ENCODE measurements around the gene EDN3.
A peak's percentile ranks its signal among the peaks of the same experiment; 100 is the strongest.

The EDN3 gene

GRCh38 chr20:59253779-59254319 lies 46.6 kb upstream of the EDN3 start:
- H3K36me3 ChIP-seq (ENCODE audit: control insufficient read depth in 2 of 2, insufficient read depth in 1 of 2, low read length in 2 of 2): no peaks in the 10 kb centered on the region
- POLR2A ChIA-PET: no interaction called here
- H3K27ac ChIP-seq (ENCODE audit: extremely low read depth, low read depth, low read length): no peak overlapping the region
- H3K4me1 ChIP-seq (ENCODE audit: control insufficient read depth, insufficient read depth, low read length): no peaks in the 10 kb centered on the region
- H3K9me3 ChIP-seq (ENCODE audit: control insufficient read depth, insufficient read depth, low read depth, low read length): no peaks in the 10 kb centered on the region
- H3K4me3 ChIP-seq (ENCODE audit: low read depth, low read length): no peak overlapping the region
- CTCF ChIA-PET: interaction anchor here (0.6 to 1.2 kb wide), 6 partner anchors 9 to 242 kb away, joined by 3 to 4 read pairs (median 3); no protein-coding TSS in a partner anchor
- TF ChIP-seq ZNF280D (tag by site-specific recombination; IDR thresholded peaks at IDR 0.05): no peak
- TF ChIP-seq GLIS2 (tag by site-specific recombination; IDR thresholded peaks at IDR 0.05): 0 out of 2 replicates have a peak, but pooled peaks have one; percentile 17
- TF ChIP-seq ZNF624 (tag by site-specific recombination; IDR thresholded peaks at IDR 0.05): no peak
- peak; percentile 88 for TF ChIP-seq GLIS1 (tag by site-specific recombination; IDR thresholded peaks at IDR 0.05)
- no peak for TF ChIP-seq ZNF530 (tag by site-specific recombination; IDR thresholded peaks at IDR 0.05; ENCODE audit: low read depth)
- no peak for TF ChIP-seq KLF8 (tag by site-specific recombination; IDR thresholded peaks at IDR 0.05)

GRCh38 chr20:59255256-59255655 lies 45.2 kb upstream of the EDN3 start:
- H3K9me3 ChIP-seq (ENCODE audit: control insufficient read depth, insufficient read depth, low read depth, low read length): no peaks in the 10 kb centered on the region
- no peaks in the 10 kb centered on the region for H3K4me1 ChIP-seq (ENCODE audit: control insufficient read depth, insufficient read depth, low read length)
- POLR2A ChIA-PET: no interaction called here
- TF ChIP-seq ZBTB21 (tag by site-specific recombination; IDR thresholded peaks at IDR 0.05) (no peak), ZNF558 (tag by site-specific recombination; IDR thresholded peaks at IDR 0.05) (no peak), GLIS1 (tag by site-specific recombination; IDR thresholded peaks at IDR 0.05) (no peak), HOXA7 (CRISPR knock-in tag; IDR thresholded peaks at IDR 0.05; ENCODE audit: borderline replicate concordance) (no peak), ZNF341 (tag by site-specific recombination; IDR thresholded peaks at IDR 0.05; ENCODE audit: low read depth) (no peak), ZFP69B (tag by site-specific recombination; IDR thresholded peaks at IDR 0.05) (no peak), ZBTB6 (tag by site-specific recombination; IDR thresholded peaks at IDR 0.05) (no peak)
- H3K4me3 ChIP-seq (ENCODE audit: low read depth, low read length): no peak overlapping the region
- CTCF ChIA-PET: no interaction called here
- no peak overlapping the region for H3K27ac ChIP-seq (ENCODE audit: extremely low read depth, low read depth, low read length)
- no peaks in the 10 kb centered on the region for H3K36me3 ChIP-seq (ENCODE audit: control insufficient read depth in 2 of 2, insufficient read depth in 1 of 2, low read length in 2 of 2)

- POLR2A ChIA-PET: interaction anchor here (0.7 kb wide), 1 partner anchor 1777 kb away, joined by 4 read pairs; no protein-coding TSS in a partner anchor
- Histone ChIP-seq H3K4me3 (ENCODE audit: low read depth, low read length) (no peak overlapping the region), H3K9me3 (ENCODE audit: control insufficient read depth, insufficient read depth, low read depth, low read length) (no peaks in the 10 kb centered on the region), H3K27ac (ENCODE audit: extremely low read depth, low read depth, low read length) (no peak overlapping the region), H3K36me3 (ENCODE audit: control insufficient read depth in 2 of 2, insufficient read depth in 1 of 2, low read length in 2 of 2) (no peaks in the 10 kb centered on the region), H3K4me1 (ENCODE audit: control insufficient read depth, insufficient read depth, low read length) (no peaks in the 10 kb centered on the region)
- TF ChIP-seq ZNF660 (tag by site-specific recombination; IDR thresholded peaks at IDR 0.05) (no peak), ZNF658 (tag by site-specific recombination; IDR thresholded peaks at IDR 0.05) (no peak), ZNF391 (tag by site-specific recombination; IDR thresholded peaks at IDR 0.05; ENCODE audit: borderline replicate concordance, low read depth) (no peak), ZNF529 (tag by site-specific recombination; IDR thresholded peaks at IDR 0.05; ENCODE audit: insufficient replicate concordance) (no peak), ZNF184 (tag by site-specific recombination; IDR thresholded peaks at IDR 0.05) (no peak), ZNF501 (tag by site-specific recombination; IDR thresholded peaks at IDR 0.05) (no peak), ZFHX2 (tag by site-specific recombination; conservative IDR thresholded peaks at IDR 0.05) (no peak)
- CTCF ChIA-PET: no interaction called here
Observed at GRCh38 chr20:59258221-59258621, 42.2 kb upstream of the EDN3 start.

Measured in HEK293 (cell line).